GM19238 (cell line): ENCODE measurements around the gene C4BPA.

Experiments used
- DNase-seq: peaks from one replicate; pipeline ENCODE4 v3.0.0; 2011; ENCODE audit warnings: low spot score; ENCODE audit not compliant: insufficient read length

The C4BPA gene

GRCh38 chr1:207181847-207182246, 77.8 kb downstream of the C4BPA start:
- DNase-seq = no peak

- DNase-seq = no peak
These were observed 82.5 kb downstream of the C4BPA start for GRCh38 chr1:207186503-207186902.

GRCh38 chr1:207188901-207189300, 84.9 kb downstream of the C4BPA start:
- no peak for DNase-seq

- DNase-seq = no peak
These were observed 87.0 kb downstream of the C4BPA start for GRCh38 chr1:207191061-207191460.

- no peak for DNase-seq
These were observed 87.7 kb downstream of the C4BPA start for GRCh38 chr1:207191776-207192175.

GRCh38 chr1:207194197-207194596, 90.2 kb downstream of the C4BPA start:
- DNase-seq = no peak
